ENCODE measurements around the gene NRAP. TPM values are rescaled to one million over a fixed set of nuclear protein-coding genes. Genes with fewer than 3 reads are reported as not detected.

The NRAP gene
- total RNA-seq, 2 experiments from 2014 or later, result not detected

DNA sequence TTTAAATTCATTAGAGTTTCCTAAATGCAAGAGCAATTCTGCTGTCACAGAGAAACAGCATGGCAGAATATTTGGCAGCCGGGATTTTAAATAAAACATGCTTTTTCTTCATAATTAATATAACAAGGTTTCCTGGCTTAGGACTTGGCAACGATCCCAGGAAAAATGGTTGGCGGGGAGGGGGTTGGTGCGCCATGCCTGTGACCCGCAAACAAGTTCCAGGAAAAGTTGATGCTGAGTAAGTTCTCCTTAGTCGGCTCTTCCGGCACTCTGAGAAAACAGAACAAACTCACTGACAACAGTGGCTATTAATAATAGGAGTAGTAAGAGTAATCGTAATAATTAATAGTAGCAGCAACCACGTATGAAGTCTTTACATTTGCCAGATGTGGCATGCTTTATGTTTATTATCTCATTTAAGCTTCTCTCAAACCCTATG lies 106.4 kb downstream of the NRAP start:
- Mint-ChIP-seq H3K27ac (no peak overlapping the region), H3K27me3 (peaks cover 25% of the 10 kb centered on the region), H3K4me3 (no peak overlapping the region), H3K4me1 (peaks cover 11% of the 10 kb centered on the region), H3K9me3 (no peaks in the 10 kb centered on the region), H3K36me3 (ENCODE audit: low read depth) (no peaks in the 10 kb centered on the region)
- POLR2A ChIA-PET, result no interaction called here
- CTCF ChIA-PET, result no interaction called here
- DNase-seq, result no peak

DNA sequence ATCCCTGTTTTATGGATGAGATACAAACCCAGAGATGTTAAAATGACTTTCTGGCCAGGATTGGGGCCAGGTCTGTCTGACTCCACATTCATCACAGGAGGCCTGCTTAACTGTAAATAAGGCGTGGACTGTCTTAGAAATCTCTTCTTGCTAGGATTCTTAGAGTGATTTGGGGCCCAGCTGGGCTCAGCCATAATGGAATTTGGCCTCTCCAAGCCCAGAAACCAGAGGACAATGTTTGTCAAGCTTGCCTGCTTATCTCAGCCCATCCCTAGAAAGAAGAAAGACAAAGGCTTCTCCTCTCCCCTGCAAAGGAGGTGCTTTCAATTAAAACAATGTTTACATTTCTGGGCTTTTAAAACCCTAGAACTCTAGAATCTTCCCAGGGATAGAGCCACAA lies 108.1 kb downstream of the NRAP start:
- Mint-ChIP-seq H3K27me3 (peaks cover 25% of the 10 kb centered on the region), H3K4me3 (no peak overlapping the region), H3K9me3 (no peaks in the 10 kb centered on the region), H3K36me3 (ENCODE audit: low read depth) (no peaks in the 10 kb centered on the region), H3K4me1 (peaks cover 11% of the 10 kb centered on the region), H3K27ac (no peak overlapping the region)
- ChIA-PET CTCF (no interaction called here), POLR2A (no interaction called here)
- no peak for DNase-seq

DNA sequence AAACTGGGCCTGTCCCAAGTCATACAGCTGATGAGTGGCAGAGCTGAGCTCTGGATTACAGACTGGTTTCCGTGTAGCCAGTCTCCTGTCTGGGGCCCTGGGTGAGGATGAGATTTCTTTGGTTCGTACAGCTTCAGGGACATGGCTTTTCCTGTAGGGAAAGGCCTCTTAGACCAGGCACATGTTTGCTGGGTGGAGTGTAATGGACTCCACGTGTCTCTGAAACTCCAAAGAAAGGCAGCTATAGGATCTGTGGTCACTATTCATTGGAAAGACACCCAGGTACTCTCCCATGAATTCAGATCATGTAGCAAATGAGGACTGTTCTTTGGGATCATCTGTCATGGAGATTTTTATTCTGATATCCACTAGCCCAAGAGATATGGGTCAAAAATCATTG lies 108.6 kb downstream of the NRAP start:
- no peak for DNase-seq
- Mint-ChIP-seq H3K36me3 (ENCODE audit: low read depth) (no peaks in the 10 kb centered on the region), H3K4me3 (no peak overlapping the region), H3K4me1 (peaks cover 16% of the 10 kb centered on the region), H3K27me3 (peaks cover 25% of the 10 kb centered on the region), H3K9me3 (no peaks in the 10 kb centered on the region), H3K27ac (no peak overlapping the region)
- POLR2A ChIA-PET, result no interaction called here
- CTCF ChIA-PET, result interaction anchor here (2.2 kb wide), 1 partner anchor 8 kb away, joined by 14 read pairs; no protein-coding TSS in a partner anchor

DNA sequence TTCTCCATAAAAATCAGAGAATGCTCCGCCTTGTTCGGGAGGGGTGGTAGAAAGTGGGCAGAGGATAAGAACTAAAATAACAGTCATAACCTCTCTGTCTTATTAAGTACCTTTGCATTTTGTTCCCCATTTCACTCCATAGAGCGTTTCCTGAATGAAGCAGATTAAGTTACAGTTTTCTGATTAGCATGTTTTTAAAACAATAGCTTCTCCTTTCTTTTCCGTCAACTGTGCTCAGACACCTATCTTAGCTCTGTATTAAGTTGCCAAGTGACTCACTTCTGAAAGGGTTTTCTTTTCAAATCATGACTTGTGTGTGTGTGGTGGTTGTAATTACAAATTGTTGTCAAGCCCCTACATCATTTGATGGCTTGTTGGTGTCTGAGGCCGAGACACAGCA lies 109.6 kb downstream of the NRAP start:
- DNase-seq, result no peak
- Mint-ChIP-seq H3K4me3 (no peak overlapping the region), H3K27me3 (peaks cover 24% of the 10 kb centered on the region), H3K27ac (no peak overlapping the region), H3K4me1 (peaks cover 17% of the 10 kb centered on the region), H3K36me3 (ENCODE audit: low read depth) (no peaks in the 10 kb centered on the region), H3K9me3 (no peaks in the 10 kb centered on the region)
- POLR2A ChIA-PET, result no interaction called here
- CTCF ChIA-PET, result interaction anchor here (2.2 kb wide), 1 partner anchor 9 kb away, joined by 14 read pairs; no protein-coding TSS in a partner anchor

DNA sequence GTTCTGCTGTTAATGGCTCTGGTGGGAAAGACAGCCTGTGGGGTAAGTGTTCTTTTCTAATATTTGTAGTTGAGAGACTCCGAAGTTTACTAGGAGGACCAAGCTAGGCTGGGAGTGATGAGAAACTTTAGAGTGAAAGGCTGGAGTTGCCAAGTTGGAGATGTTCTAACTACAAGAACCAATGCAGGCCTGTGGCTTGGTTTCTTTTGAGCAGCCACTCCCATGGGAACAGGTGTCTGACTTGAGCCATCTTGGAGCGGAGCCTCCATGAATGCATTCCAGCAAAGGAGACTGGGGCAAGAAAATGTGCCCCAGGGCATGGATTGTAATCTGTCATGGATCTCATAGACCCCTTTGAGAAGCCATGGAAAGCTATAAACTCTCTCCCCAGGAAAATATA lies 110.7 kb downstream of the NRAP start:
- Mint-ChIP-seq H3K4me1 (peaks cover 17% of the 10 kb centered on the region), H3K4me3 (no peak overlapping the region), H3K27me3 (peaks cover 18% of the 10 kb centered on the region), H3K27ac (no peak overlapping the region), H3K9me3 (no peaks in the 10 kb centered on the region), H3K36me3 (ENCODE audit: low read depth) (no peaks in the 10 kb centered on the region)
- ChIA-PET POLR2A (no interaction called here), CTCF (interaction anchor here (2.2 kb wide), 1 partner anchor 10 kb away, joined by 14 read pairs; no protein-coding TSS in a partner anchor)
- DNase-seq, result no peak

DNA sequence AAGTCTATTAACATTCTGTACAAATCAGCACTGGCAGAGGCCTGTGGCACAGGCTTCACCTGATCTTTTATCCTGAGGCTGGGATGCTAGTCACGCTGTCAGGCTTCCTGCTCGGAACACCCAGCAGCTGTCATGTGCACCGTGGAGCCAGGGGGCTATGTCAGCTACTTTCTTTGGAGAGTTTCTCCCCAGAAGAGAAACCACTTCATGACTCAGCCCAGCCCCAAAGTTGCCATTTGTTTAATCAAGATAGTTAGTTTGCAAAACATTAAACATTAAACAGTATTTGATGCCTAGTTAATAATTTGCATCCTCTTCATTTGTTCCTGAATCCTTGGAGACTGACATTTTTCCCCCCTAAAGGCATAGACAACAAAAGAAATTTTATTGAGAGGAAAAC lies 111.1 kb downstream of the NRAP start, which contains the start of gene HABP2:
Gene HABP2, plus strand, starts transcription at position 353 of the 400 bp plus-strand sequence. CDS start 69 bp downstream, outside the sequence.
- Mint-ChIP-seq H3K27ac (no peak within 1 kb of the TSS), H3K9me3 (no peaks in the 10 kb centered on the region), H3K4me3 (no peak within 1 kb of the TSS), H3K27me3 (peaks cover 14% of the 10 kb centered on the region), H3K36me3 (ENCODE audit: low read depth) (no peaks in the 10 kb centered on the region), H3K4me1 (peaks cover 14% of the 10 kb centered on the region)
- no peak for DNase-seq
- POLR2A ChIA-PET, result no interaction called here
- CTCF ChIA-PET, result no interaction called here

DNA sequence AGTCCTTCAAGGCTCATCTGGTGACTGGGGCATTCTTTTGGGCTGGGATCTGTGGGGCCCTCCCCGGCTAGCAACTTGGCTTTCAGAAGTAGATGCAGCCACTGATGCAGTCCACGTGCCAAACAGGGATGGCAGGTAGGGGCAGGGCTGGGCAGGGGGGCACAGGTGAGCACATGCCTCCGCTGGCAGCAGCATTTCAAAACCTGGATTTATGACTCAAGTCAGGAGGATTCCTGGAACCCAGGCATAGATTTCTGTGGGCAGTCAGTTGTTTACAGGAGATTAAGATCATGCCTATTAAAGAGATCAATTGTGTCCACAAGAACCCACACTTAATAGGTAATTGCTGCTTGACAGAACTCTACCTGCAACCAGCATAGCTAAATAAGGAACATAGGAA lies 111.8 kb downstream of the NRAP start:
- POLR2A ChIA-PET, result no interaction called here
- Mint-ChIP-seq H3K9me3 (no peaks in the 10 kb centered on the region), H3K27ac (no peak overlapping the region), H3K27me3 (peaks cover 10% of the 10 kb centered on the region), H3K4me3 (no peak overlapping the region), H3K36me3 (ENCODE audit: low read depth) (no peaks in the 10 kb centered on the region), H3K4me1 (peaks cover 8% of the 10 kb centered on the region)
- CTCF ChIA-PET, result no interaction called here
- DNase-seq, result no peak

DNA sequence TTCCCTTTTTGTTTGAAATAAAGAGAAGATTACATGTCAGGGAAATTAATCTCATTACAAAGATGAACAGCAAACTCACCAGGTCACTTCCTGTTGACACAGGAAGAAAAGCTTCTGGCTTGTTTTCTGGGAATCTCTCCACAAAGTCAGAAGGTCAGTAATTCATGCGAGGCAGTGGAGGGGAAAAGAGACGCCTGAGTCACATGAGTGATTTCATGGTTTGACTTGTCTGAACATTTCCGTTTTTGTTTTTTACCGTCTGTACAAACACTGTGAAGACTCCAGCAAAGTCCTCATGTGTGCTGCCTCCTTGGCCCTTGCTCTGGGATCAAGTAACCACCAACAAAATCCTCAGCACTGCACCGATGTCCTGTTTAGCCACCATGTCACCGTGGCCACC lies 113.5 kb downstream of the NRAP start:
- no peaks in the 10 kb centered on the region for H3K36me3 Mint-ChIP-seq (ENCODE audit: low read depth)
- H3K4me3 Mint-ChIP-seq, result no peak overlapping the region
- DNase-seq, result no peak
- peaks cover 7% of the 10 kb centered on the region for H3K4me1 Mint-ChIP-seq
- H3K27ac Mint-ChIP-seq, result no peak overlapping the region
- no peaks in the 10 kb centered on the region for H3K9me3 Mint-ChIP-seq
- ChIA-PET CTCF (no interaction called here), POLR2A (no interaction called here)
- peaks cover 10% of the 10 kb centered on the region for H3K27me3 Mint-ChIP-seq

DNA sequence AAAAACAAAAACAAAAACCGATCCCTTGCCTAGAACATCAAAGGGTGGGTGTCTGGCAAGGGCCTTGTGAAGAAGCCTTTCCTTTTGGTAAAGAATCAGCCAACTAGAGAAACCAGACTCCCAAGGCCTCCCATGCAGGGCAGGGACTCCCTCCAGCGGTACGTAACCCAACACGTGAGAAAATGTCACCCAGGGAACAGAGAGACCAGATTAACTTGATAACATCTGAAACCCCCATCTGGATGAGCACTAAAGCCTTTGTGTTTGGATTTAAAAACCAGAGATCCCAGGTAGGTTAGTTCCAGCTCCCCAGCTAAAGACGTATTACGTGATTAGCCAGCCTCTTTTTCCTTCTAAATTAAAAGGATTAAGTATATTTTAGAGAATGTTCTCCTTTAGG lies 114.0 kb downstream of the NRAP start:
- H3K9me3 Mint-ChIP-seq, result no peaks in the 10 kb centered on the region
- peaks cover 7% of the 10 kb centered on the region for H3K4me1 Mint-ChIP-seq
- no peak overlapping the region for H3K27ac Mint-ChIP-seq
- H3K27me3 Mint-ChIP-seq, result peaks cover 10% of the 10 kb centered on the region
- DNase-seq, result no peak
- no peaks in the 10 kb centered on the region for H3K36me3 Mint-ChIP-seq (ENCODE audit: low read depth)
- CTCF ChIA-PET, result no interaction called here
- no peak overlapping the region for H3K4me3 Mint-ChIP-seq
- POLR2A ChIA-PET, result no interaction called here

DNA sequence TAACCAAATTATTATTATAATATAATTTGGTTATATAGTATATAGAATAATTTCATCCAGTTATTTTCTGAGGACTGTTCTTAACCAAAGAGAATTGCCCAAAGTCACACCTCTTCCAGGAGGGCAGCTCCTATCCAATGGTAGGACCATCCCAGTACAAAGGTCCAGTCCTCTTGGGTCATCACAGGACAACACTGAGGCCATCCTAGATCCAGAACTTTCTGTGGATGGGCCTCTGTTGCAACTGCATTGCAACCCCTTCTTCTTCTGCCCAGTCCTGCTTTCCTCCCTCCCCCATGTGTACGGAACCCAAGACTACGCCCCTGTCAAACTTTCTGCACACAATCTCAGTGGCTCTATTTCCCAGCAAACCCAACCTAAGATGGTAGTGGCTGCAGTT lies 116.4 kb downstream of the NRAP start:
- H3K9me3 Mint-ChIP-seq, result no peaks in the 10 kb centered on the region
- H3K4me3 Mint-ChIP-seq, result no peak overlapping the region

DNA sequence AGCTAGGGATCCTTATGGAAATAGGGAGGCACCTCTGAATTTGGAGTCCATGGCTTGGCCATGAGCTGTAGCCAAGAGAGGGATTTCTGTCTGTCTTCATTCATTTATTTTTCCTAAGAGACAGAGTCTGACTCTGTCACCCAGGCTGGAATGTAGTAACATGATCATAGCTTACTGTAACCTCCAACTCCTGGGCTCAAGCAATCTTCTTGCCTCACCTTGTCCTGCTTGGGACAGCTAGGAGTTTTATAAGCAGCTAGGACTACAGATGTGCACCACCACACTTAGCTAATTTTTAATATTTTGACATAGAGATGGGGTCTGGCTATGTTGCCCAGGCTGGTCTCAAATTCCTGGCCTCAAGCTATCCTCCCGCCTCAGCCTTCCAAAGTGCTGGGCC lies 119.4 kb downstream of the NRAP start:
- H3K36me3 Mint-ChIP-seq (ENCODE audit: low read depth), result no peaks in the 10 kb centered on the region
- POLR2A ChIA-PET, result no interaction called here
- DNase-seq, result no peak
- H3K27ac Mint-ChIP-seq, result no peak overlapping the region
- CTCF ChIA-PET, result no interaction called here
- H3K9me3 Mint-ChIP-seq, result no peaks in the 10 kb centered on the region
- peaks cover 7% of the 10 kb centered on the region for H3K27me3 Mint-ChIP-seq
- no peak overlapping the region for H3K4me3 Mint-ChIP-seq
- H3K4me1 Mint-ChIP-seq, result peaks cover 1% of the 10 kb centered on the region

More for the DNA sequence above, 116.4 kb downstream of the NRAP start:
- CTCF ChIA-PET, result interaction anchor here (1.1 kb wide), 1 partner anchor 16 kb away, joined by 3 read pairs; no protein-coding TSS in a partner anchor
- Mint-ChIP-seq H3K27me3 (peaks cover 3% of the 10 kb centered on the region), H3K36me3 (ENCODE audit: low read depth) (no peaks in the 10 kb centered on the region), H3K27ac (no peak overlapping the region), H3K4me1 (peaks cover 7% of the 10 kb centered on the region)
- no peak for DNase-seq
- POLR2A ChIA-PET, result no interaction called here

DNA sequence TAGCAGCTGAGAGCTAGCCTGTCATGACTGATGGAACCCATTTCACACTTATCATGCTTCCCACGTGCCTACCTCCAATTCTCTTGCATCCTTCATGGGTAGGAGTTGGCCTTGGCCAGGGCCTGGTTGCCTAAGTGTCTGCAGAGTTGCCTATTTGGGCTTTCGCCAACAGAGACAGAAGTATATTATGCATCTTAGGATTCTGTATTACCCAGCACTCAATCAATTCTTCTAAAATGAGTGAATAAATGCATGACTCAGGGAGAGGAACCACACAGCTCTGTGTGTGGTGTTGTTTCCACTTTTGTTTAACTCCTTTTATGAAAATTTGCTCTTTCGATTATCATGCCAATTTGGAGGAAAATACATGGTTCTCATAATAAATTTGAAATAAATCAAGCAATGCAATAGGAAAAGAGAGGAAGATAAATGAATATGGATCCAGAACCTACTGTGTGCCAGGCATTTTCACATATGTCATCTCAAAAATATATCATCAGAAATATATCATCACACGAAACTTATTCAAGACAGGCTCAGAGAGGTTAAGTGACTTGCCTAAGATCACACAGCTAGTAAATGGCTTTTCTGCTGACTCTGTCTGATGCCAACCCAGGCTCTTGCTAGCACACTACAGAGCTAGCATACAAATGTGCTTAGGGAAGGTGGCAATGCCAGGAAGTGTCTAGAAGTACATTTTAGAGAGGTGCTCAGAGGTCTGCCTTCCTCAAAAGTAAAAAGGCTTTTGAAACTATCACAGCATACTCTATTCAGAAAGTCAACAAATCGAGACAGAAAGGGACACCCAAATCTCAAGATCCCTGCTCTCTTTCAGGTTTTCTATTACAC lies 120.5 kb downstream of the NRAP start:
- H3K4me3 Mint-ChIP-seq, result no peak overlapping the region
- CTCF ChIA-PET, result no interaction called here
- POLR2A ChIA-PET, result no interaction called here
- DNase-seq, result no peak
- no peaks in the 10 kb centered on the region for H3K36me3 Mint-ChIP-seq (ENCODE audit: low read depth)
- H3K9me3 Mint-ChIP-seq, result no peaks in the 10 kb centered on the region
- no peak overlapping the region for H3K27ac Mint-ChIP-seq
- H3K4me1 Mint-ChIP-seq, result peaks cover 1% of the 10 kb centered on the region
- peaks cover 7% of the 10 kb centered on the region for H3K27me3 Mint-ChIP-seq

DNA sequence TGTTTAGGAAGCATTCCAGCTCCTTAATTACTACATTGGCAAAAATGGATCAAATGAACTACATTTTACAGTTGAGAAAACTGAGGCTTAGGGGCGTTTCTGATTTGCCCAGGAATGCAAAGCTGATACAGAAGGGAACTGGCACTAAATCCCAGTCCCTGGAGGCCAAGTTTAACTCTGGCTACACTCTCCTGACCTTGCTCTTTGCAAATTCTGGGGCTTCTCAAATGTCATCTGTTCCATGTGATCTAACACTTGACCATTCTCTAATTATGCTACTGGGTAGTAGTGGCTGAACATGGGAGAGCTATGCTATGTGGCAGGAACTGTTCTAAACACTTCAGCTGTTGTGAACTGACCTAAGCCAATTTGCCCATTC lies 122.3 kb downstream of the NRAP start:
- Mint-ChIP-seq H3K4me1 (peaks cover 1% of the 10 kb centered on the region), H3K4me3 (no peak overlapping the region), H3K27me3 (peaks cover 7% of the 10 kb centered on the region), H3K27ac (no peak overlapping the region), H3K9me3 (no peaks in the 10 kb centered on the region), H3K36me3 (ENCODE audit: low read depth) (no peaks in the 10 kb centered on the region)
- POLR2A ChIA-PET, result no interaction called here
- CTCF ChIA-PET, result no interaction called here
- DNase-seq, result no peak

DNA sequence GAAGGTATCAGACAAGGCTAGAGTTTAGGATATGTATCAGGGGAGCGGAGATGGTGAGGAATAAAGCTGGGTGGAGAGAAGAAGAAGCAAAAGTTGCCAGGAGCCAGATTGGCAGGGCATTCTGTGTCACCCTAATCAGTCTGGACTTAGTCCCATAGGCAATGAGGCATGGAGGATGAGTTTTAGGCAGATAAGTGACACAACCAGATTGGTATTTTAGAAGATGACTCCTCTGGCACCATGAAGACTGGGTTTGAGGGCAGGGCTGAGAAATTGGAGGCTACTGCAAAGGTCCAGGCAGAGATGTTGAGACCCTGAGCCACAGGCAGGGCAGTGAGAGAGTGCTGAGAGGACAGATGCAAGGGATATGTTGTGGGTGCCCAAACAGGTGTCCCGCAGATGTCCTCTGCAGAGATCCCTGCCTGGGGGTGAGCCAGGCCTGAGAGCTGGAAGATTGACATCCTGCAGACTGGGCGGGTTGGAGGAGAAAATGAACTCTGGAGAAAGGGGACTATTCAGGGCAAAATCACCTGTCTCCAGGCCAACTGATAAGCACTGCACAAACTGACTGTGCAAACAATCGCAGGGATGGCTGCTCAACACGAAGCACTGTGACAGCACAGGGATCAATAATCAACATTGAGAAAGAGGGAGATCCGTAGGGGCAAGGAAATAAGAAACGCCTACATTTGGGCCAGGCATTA lies 122.8 kb downstream of the NRAP start:
- H3K27ac Mint-ChIP-seq, result no peak overlapping the region
- no peak for DNase-seq
- H3K9me3 Mint-ChIP-seq, result no peaks in the 10 kb centered on the region
- ChIA-PET POLR2A (no interaction called here), CTCF (no interaction called here)
- peaks cover 4% of the 10 kb centered on the region for H3K27me3 Mint-ChIP-seq
- no peak overlapping the region for H3K4me3 Mint-ChIP-seq
- no peaks in the 10 kb centered on the region for H3K36me3 Mint-ChIP-seq (ENCODE audit: low read depth)
- H3K4me1 Mint-ChIP-seq, result peaks cover 1% of the 10 kb centered on the region

All from activated CD4-positive, alpha-beta memory T cell treated with anti-CD3 and anti-CD28 coated beads, Interleukin-2, amount 10 ng/mL, durations not matched to agents 7 days and 5 days (primary cell).